ENCODE measurements around the gene LTBP2. TPM values are rescaled to one million over a fixed set of nuclear protein-coding genes. Genes with fewer than 3 reads are reported as not detected.
A peak's percentile ranks its signal among the peaks of the same experiment; 100 is the strongest.
"Not testable (repeated sequence)": the region's sequence is repeated elsewhere in the genome, so short reads cannot be mapped to it uniquely, and the experiment has no call there.

Gene LTBP2
- total RNA-seq, 1 donor from 2014 or later: 1.3 TPM

GRCh38 chr14:74457565-74457895 is 154.5 kb downstream of the LTBP2 start:
- Mint-ChIP-seq H3K27ac (ENCODE audit: unreplicated experiment) (no peak overlapping the region), H3K27me3 (ENCODE audit: low read depth) (no peaks in the 10 kb centered on the region), H3K4me1 (peaks cover 4% of the 10 kb centered on the region), H3K9me3 (no peaks in the 10 kb centered on the region), H3K36me3 (ENCODE audit: low read depth) (no peaks in the 10 kb centered on the region), H3K4me3 (no peak overlapping the region)
- TF ChIP-seq CTCF (conservative IDR thresholded peaks at IDR 0.05): no peak
- no peak for DNase-seq (ENCODE audit: low read depth, low spot score)

- Mint-ChIP-seq H3K36me3 (ENCODE audit: low read depth) (no peaks in the 10 kb centered on the region), H3K4me1 (peaks cover 4% of the 10 kb centered on the region), H3K27me3 (ENCODE audit: low read depth) (peaks cover under 1% of the 10 kb centered on the region), H3K27ac (ENCODE audit: unreplicated experiment) (peak overlapping the region; percentile 27), H3K9me3 (no peaks in the 10 kb centered on the region), H3K4me3 (no peak overlapping the region)
- no peak for DNase-seq (ENCODE audit: low read depth, low spot score)
- no peak for TF ChIP-seq CTCF (conservative IDR thresholded peaks at IDR 0.05)
Observed at GRCh38 chr14:74456684-74457564, 155.1 kb downstream of the LTBP2 start.

- not testable (repeated sequence) for H3K9me3 Mint-ChIP-seq; H3K4me3 Mint-ChIP-seq; H3K27ac Mint-ChIP-seq (ENCODE audit: unreplicated experiment); H3K36me3 Mint-ChIP-seq (ENCODE audit: low read depth); DNase-seq (ENCODE audit: low read depth, low spot score); H3K27me3 Mint-ChIP-seq (ENCODE audit: low read depth); H3K4me1 Mint-ChIP-seq
Observed at GRCh38 chr14:74454397-74454796, 157.6 kb downstream of the LTBP2 start.

Other genes with a start within 250 kb of the LTBP2 start
- not detected in 2 replicates for gene SYNDIG1L, start 186.0 kb downstream of the LTBP2 start, total RNA-seq
- gene NPC2, start 118.9 kb downstream of the LTBP2 start, total RNA-seq: 106 and 108 TPM in 2 replicates
- gene ISCA2, start 118.5 kb downstream of the LTBP2 start, total RNA-seq: 37.8 and 40.6 TPM in 2 replicates
- 49.3 and 51.5 TPM in 2 replicates for gene AREL1, start 100.8 kb upstream of the LTBP2 start, total RNA-seq
- 53.3 and 58.0 TPM in 2 replicates for gene FCF1, start 100.9 kb upstream of the LTBP2 start, total RNA-seq
- gene YLPM1, start 151.1 kb upstream of the LTBP2 start, total RNA-seq: 115 and 120 TPM in 2 replicates